Mesenchymal stem cell (in vitro differentiated cells and primary cell): ENCODE results near the gene PRRX2.
"Not testable (repeated sequence)": the region's sequence is repeated elsewhere in the genome, so short reads cannot be mapped to it uniquely, and the experiment has no call there.

Source experiments
- DNase-seq: peaks from one replicate; pipeline ENCODE4 v3.0.0-alpha.2; 2013
- H2AFZ ChIP-seq: one replicate; pipeline ENCODE4 v1.6.1; 2013; ENCODE audit warnings: low read depth, mild to moderate bottlenecking, control low read depth, inconsistent platforms, low read length, moderate library complexity
- H2AK5ac ChIP-seq: 2 replicates; pipeline ENCODE4 v1.6.1; 2013; ENCODE audit warnings: low read length, moderate library complexity, mild to moderate bottlenecking, inconsistent platforms; ENCODE audit not compliant: severe bottlenecking
- H2BK120ac ChIP-seq: one replicate; pipeline ENCODE4 v1.6.1; 2013; ENCODE audit warnings: low read depth, mild to moderate bottlenecking, inconsistent platforms, low read length, moderate library complexity
- H2BK12ac ChIP-seq, 2 experiments: one replicate each; pipeline ENCODE4 v1.6.1; 2013; ENCODE audit warnings: inconsistent platforms in 2 of 2, low read length in 2 of 2, mild to moderate bottlenecking in 2 of 2, moderate library complexity in 2 of 2, control low read depth in 1 of 2
- H2BK15ac ChIP-seq: one replicate; pipeline ENCODE4 v1.6.1; 2013; ENCODE audit warnings: mild to moderate bottlenecking, low read depth, inconsistent platforms; ENCODE audit not compliant: poor library complexity, severe bottlenecking
- H2BK5ac ChIP-seq: 2 replicates; pipeline ENCODE4 v1.6.1; 2013; ENCODE audit warnings: low read depth, mild to moderate bottlenecking, low read length, control low read depth, inconsistent platforms; ENCODE audit not compliant: poor library complexity, severe bottlenecking
- H3K14ac ChIP-seq, 2 experiments: one replicate each; pipeline ENCODE4 v1.6.1; 2013; ENCODE audit warnings: inconsistent platforms in 2 of 2, low read length in 2 of 2, control low read depth in 1 of 2, mild to moderate bottlenecking in 1 of 2, moderate library complexity in 1 of 2
- H3K18ac ChIP-seq, 2 experiments: one replicate each; pipeline ENCODE4 v1.6.1; 2013; ENCODE audit warnings: inconsistent platforms in 2 of 2, low read length in 2 of 2, control low read depth in 1 of 2, low read depth in 1 of 2, mild to moderate bottlenecking in 1 of 2
- H3K23ac ChIP-seq, 2 experiments: one replicate each; pipeline ENCODE4 v1.6.1; 2013; ENCODE audit warnings: inconsistent platforms in 2 of 2, low read length in 2 of 2, mild to moderate bottlenecking in 2 of 2, moderate library complexity in 2 of 2, control low read depth in 1 of 2
- H3K27ac ChIP-seq: 2 replicates; pipeline ENCODE4 v1.5.1; 2013; ENCODE audit warnings: mild to moderate bottlenecking, moderate library complexity, low read length, control low read depth, inconsistent platforms; ENCODE audit not compliant: poor library complexity, severe bottlenecking
- H3K27me3 ChIP-seq, 2 experiments: 2 replicates each; pipeline versions ENCODE4 v1.6.1 to v1.7.0; 2013; ENCODE audit warnings: low read length in 2 of 2, mild to moderate bottlenecking in 2 of 2, moderate library complexity in 2 of 2, control low read depth in 1 of 2, inconsistent platforms in 1 of 2; ENCODE audit not compliant: control insufficient read depth in 1 of 2, insufficient read depth in 1 of 2
- H3K36me3 ChIP-seq, 2 experiments: 2 replicates each; pipeline versions ENCODE4 v1.6.1 to v1.7.0; 2013; ENCODE audit warnings: low read length in 2 of 2, control low read depth in 1 of 2, inconsistent platforms in 1 of 2, low read depth in 1 of 2, mild to moderate bottlenecking in 1 of 2; ENCODE audit not compliant: insufficient read depth in 2 of 2, control insufficient read depth in 1 of 2
- H3K4ac ChIP-seq, 2 experiments: one replicate each; pipeline ENCODE4 v1.6.1; 2013; ENCODE audit warnings: inconsistent platforms in 2 of 2, low read length in 2 of 2, mild to moderate bottlenecking in 2 of 2, moderate library complexity in 2 of 2, control low read depth in 1 of 2, low read depth in 1 of 2
- H3K4me1 ChIP-seq: 2 replicates; pipeline ENCODE4 v1.6.1; 2013; ENCODE audit warnings: low read depth, low read length, control low read depth; ENCODE audit not compliant: control insufficient read depth, insufficient read depth
- H3K4me2 ChIP-seq: 2 replicates; pipeline ENCODE4 v1.6.1; 2013; ENCODE audit warnings: low read length, mild to moderate bottlenecking, inconsistent platforms; ENCODE audit not compliant: poor library complexity, severe bottlenecking
- H3K4me3 ChIP-seq, 2 experiments: 2 replicates each; pipeline versions ENCODE4 v1.5.1 to v1.7.0; 2013; ENCODE audit warnings: low read length in 2 of 2, mild to moderate bottlenecking in 2 of 2, control low read depth in 1 of 2, low read depth in 1 of 2; ENCODE audit not compliant: insufficient read depth in 1 of 2
- H3K79me1 ChIP-seq: replicated peaks from 2 replicates; pipeline ENCODE4 v1.6.1; 2013; ENCODE audit warnings: mild to moderate bottlenecking, control low read depth, low read length, inconsistent platforms; ENCODE audit not compliant: poor library complexity, severe bottlenecking
- H3K9ac ChIP-seq: 2 replicates; pipeline ENCODE4 v1.7.0; 2013; ENCODE audit warnings: mild to moderate bottlenecking, low read length, moderate library complexity
- H3K9me3 ChIP-seq: 2 replicates; pipeline ENCODE4 v1.7.0; 2013; ENCODE audit warnings: mild to moderate bottlenecking, low read length; ENCODE audit not compliant: control insufficient read depth
- H4K8ac ChIP-seq: one replicate; pipeline ENCODE4 v1.6.1; 2013; ENCODE audit warnings: inconsistent platforms, mild to moderate bottlenecking, low read length, moderate library complexity
- H4K91ac ChIP-seq: one replicate; pipeline ENCODE4 v1.6.1; 2013; ENCODE audit warnings: mild to moderate bottlenecking, low read length, inconsistent platforms
- WGBS: methylation state at CpG from one replicate; pipeline ENCODE4 v1.1.7; 2013; ENCODE audit warnings: mixed read lengths; 5-methylcytosine and 5-hydroxymethylcytosine counted together

Gene PRRX2

DNA sequence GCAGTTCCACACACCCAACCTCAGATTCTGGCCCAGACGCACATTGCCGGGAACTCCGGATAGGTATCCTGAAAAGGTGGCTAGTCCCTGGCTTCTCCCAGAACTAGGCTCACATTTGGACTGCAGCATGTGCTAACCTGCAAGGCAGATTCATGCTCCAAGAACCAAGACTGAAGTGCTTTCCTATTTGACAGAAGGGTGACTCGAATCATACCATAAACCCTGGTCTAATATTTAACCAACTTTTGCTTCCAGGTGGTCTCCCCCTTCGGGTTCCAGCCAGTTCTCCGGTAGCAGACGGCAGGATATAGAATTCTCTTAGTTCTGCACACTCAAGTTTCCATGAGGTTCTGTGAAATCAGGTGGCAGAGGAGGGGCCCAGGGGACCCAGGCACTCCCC is 79.8 kb downstream of the PRRX2 start:
- no peaks in the 10 kb centered on the region for H3K79me1 ChIP-seq
- H3K23ac ChIP-seq, result no peak overlapping the region
- H2BK120ac ChIP-seq, result no peak overlapping the region
- H4K8ac ChIP-seq, result no peak overlapping the region
- no peak overlapping the region for H3K4me3 ChIP-seq
- no peak overlapping the region for H2BK12ac ChIP-seq
- no peak overlapping the region for H2BK5ac ChIP-seq
- peak overlapping the region; percentile 45 for H3K4me2 ChIP-seq
- H2AK5ac ChIP-seq, result no peak overlapping the region
- H3K27ac ChIP-seq, result no peak overlapping the region
- H3K9me3 ChIP-seq, result no peaks in the 10 kb centered on the region
- H3K36me3 ChIP-seq, result peaks cover 0 to 83% of the 10 kb centered on the region in 2 experiments
- no peak overlapping the region for H4K91ac ChIP-seq
- no peak for DNase-seq
- peaks cover 11% of the 10 kb centered on the region for H3K4me1 ChIP-seq
- H2AFZ ChIP-seq, result no peak overlapping the region
- H3K14ac ChIP-seq, result no peak overlapping the region
- H2BK15ac ChIP-seq, result no peak overlapping the region
- WGBS, result 96% methylated on average over 7 of the region's 7 CpGs
- H3K9ac ChIP-seq, result no peak overlapping the region
- H3K4ac ChIP-seq, result no peak overlapping the region
- no peak overlapping the region for H3K18ac ChIP-seq
- peaks cover 0 to 7% of the 10 kb centered on the region in 2 experiments for H3K27me3 ChIP-seq

DNA sequence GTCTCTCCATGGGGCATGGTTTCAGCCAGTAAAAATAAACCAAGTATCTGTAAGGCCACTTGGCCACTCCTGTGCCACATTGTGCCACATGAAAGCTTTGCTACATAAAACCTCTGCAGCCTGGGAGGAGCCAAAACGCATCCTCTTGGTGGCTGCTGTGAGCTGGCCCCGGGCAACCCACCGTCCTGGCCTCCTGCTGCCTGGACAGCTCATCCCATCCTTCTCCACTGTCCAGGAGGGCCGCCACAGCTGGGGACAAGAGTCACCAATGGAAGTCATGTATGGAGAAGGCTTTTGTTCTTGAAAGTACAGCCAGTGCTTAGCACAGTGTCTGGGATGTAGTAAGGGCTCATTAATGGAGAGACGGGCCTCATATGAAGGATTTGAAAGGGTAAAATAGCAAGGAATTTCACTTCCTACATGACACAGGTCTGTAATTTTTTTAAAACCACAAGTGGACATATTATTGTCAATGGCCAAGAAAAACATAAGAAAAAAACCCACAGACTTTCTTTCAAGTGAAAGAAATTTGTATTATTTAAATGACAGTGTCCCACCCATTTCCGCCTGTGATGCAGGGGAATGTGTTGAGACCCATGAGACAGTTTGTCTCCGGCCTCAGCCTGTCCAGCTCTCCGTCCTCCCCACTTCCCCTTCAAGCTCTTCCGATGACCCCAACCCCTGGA is 80.8 kb downstream of the PRRX2 start:
- H2AFZ ChIP-seq, result no peak overlapping the region
- no peak overlapping the region for H3K9ac ChIP-seq
- H3K36me3 ChIP-seq, result peaks cover 0 to 72% of the 10 kb centered on the region in 2 experiments
- H2BK5ac ChIP-seq, result no peak overlapping the region
- no peak overlapping the region for H4K91ac ChIP-seq
- H3K4me2 ChIP-seq, result no peak overlapping the region
- no peak overlapping the region for H3K27ac ChIP-seq
- H2BK12ac ChIP-seq, result no peak overlapping the region
- no peak overlapping the region for H3K18ac ChIP-seq
- H3K23ac ChIP-seq, result no peak overlapping the region
- no peak overlapping the region for H2BK120ac ChIP-seq
- peaks cover 0 to 7% of the 10 kb centered on the region in 2 experiments for H3K27me3 ChIP-seq
- H3K4me1 ChIP-seq, result peaks cover 14% of the 10 kb centered on the region
- 89% methylated on average over 6 of the region's 9 CpGs for WGBS
- DNase-seq, result no peak
- H2BK15ac ChIP-seq, result peak overlapping the region; percentile 13
- H3K79me1 ChIP-seq, result no peaks in the 10 kb centered on the region
- peak overlapping the region; percentile 29 for H4K8ac ChIP-seq
- H3K4me3 ChIP-seq, result no peak overlapping the region
- H3K4ac ChIP-seq, result no peak overlapping the region
- no peaks in the 10 kb centered on the region for H3K9me3 ChIP-seq
- no peak overlapping the region for H2AK5ac ChIP-seq
- H3K14ac ChIP-seq, result no peak overlapping the region

DNA sequence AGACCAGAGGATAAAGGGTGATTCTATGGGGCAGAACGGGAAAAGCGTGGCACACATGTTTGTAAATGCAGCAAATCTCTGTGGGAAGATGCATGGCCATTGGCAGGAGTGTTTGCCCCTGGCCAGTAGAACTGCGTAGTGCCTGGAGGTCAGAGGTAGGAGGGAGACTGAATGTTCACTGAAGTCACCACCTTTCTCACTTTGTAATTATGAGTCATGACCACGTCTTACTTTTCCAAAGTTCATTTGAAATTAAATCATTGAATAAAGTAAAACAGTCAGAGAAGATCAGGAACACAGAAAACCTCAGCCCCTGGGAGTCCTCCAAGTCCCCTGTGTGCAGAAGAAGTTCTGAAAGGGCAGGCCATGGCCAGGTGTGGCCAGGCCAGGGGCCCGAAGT is 82.8 kb downstream of the PRRX2 start:
- WGBS, result 80% methylated on average over 4 of the region's 5 CpGs
- H4K91ac ChIP-seq, result no peak overlapping the region

DNA sequence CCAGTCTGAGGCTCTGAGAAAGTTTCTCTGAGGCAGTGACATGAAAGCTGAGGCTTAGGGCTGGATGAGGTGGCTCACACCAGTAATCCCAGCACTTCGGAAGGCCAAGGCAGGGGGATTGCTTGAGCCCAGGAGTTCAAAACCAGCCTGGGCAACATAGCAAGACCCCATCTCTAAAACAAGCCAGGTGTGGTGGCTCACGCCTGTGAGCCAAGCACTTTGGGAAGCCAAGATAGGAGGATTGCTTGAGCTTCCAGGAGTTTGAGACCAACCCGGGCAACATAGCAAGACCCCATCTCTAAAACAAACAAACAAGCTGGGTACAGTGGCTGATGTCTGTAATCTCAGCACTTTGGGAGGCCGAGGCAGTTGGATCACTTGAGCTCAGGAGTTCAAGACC is 83.6 kb downstream of the PRRX2 start:
- not testable (repeated sequence) for H2AK5ac ChIP-seq, DNase-seq, H3K23ac ChIP-seq, H3K79me1 ChIP-seq, H3K18ac ChIP-seq, H4K8ac ChIP-seq, H2AFZ ChIP-seq, H3K9me3 ChIP-seq, H3K4ac ChIP-seq, H3K27ac ChIP-seq, H2BK5ac ChIP-seq, H4K91ac ChIP-seq, H2BK12ac ChIP-seq, H3K4me2 ChIP-seq, H3K14ac ChIP-seq, H2BK120ac ChIP-seq, H2BK15ac ChIP-seq
- peaks cover 0 to 51% of the 10 kb centered on the region in 2 experiments for H3K36me3 ChIP-seq
- WGBS, result 96% methylated on average over 3 of the region's 4 CpGs
- H3K9ac ChIP-seq, result peak overlapping the region; percentile 42
- H3K4me3 ChIP-seq, result peak overlapping the region in 1 of 2 experiments; percentile 91
- peaks cover 0 to 18% of the 10 kb centered on the region in 2 experiments for H3K27me3 ChIP-seq
- H3K4me1 ChIP-seq, result peaks cover 25% of the 10 kb centered on the region

More for the DNA sequence above, 82.8 kb downstream of the PRRX2 start:
- Histone ChIP-seq H2BK12ac (peak overlapping the region in 1 of 2 experiments; percentile 18), H3K4me1 (peaks cover 24% of the 10 kb centered on the region), H3K4me3 (no peak overlapping the region), H3K27me3 (peaks cover 0 to 16% of the 10 kb centered on the region in 2 experiments), H3K18ac (no peak overlapping the region), H3K14ac (no peak overlapping the region), H3K23ac (no peak overlapping the region), H2BK5ac (no peak overlapping the region), H3K4ac (no peak overlapping the region), H3K27ac (no peak overlapping the region), H4K8ac (no peak overlapping the region), H3K9ac (peak overlapping the region; percentile 42), H3K36me3 (peaks cover 0 to 59% of the 10 kb centered on the region in 2 experiments), H3K79me1 (no peaks in the 10 kb centered on the region), H3K9me3 (no peaks in the 10 kb centered on the region), H3K4me2 (no peak overlapping the region), H2AFZ (no peak overlapping the region), H2AK5ac (no peak overlapping the region), H2BK120ac (no peak overlapping the region), H2BK15ac (no peak overlapping the region)
- DNase-seq, result no peak
